ENCODE measurements around the gene RNF166.

DNA sequence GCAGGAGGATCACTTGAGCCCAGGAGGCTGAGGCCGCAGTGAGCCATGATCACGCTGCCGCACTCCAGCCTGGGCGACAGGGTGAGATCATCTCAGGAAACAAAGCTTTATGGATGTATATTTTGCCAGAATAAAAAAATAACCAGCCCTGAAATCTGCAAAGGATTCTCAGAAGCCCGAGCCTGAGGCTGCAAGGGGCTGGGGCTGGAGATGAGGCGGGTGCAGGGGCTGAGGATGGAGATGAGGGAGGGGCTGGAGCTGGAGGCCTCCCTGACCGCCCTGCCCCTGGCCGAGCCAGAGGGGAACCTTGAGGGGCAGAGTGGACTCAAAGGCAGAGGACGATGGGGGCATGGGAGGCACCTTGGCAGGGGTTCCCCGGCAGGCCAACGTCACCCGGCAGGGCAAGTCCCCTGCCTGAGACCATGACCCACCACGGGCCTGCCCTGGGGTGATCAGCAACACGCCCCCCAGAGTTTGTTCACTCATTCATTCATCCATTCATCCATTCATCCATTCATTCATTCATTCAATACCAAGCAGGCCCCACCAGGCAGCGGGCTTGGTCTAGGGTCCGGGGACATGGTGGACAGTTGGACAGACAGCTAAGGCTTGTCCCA lies 46.3 kb upstream of the RNF166 start:
- TF ChIP-seq FOXM1 (IDR thresholded peaks at IDR 0.05; ENCODE audit: borderline replicate concordance, low read depth) (no peak), YY1 (IDR thresholded peaks at IDR 0.05; ENCODE audit: low read depth) (no peak), TAF1 (IDR thresholded peaks at IDR 0.05; ENCODE audit: low read depth) (no peak), EGR1 (IDR thresholded peaks at IDR 0.05) (no peak), RAD21 (IDR thresholded peaks at IDR 0.05; ENCODE audit: low read depth) (no peak), EP300 (IDR thresholded peaks at IDR 0.05; ENCODE audit: borderline replicate concordance) (no peak), CEBPB (IDR thresholded peaks at IDR 0.05) (no peak), TEAD4 (IDR thresholded peaks at IDR 0.05) (no peak), CREB1 (IDR thresholded peaks at IDR 0.05; ENCODE audit: low read depth) (no peak)
- TF ChIP-seq, protein P1, sequence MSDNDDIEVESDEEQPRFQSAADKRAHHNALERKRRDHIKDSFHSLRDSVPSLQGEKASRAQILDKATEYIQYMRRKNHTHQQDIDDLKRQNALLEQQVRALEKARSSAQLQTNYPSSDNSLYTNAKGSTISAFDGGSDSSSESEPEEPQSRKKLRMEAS (IDR thresholded peaks at IDR 0.05): no peak
- TF ChIP-seq, protein P2, sequence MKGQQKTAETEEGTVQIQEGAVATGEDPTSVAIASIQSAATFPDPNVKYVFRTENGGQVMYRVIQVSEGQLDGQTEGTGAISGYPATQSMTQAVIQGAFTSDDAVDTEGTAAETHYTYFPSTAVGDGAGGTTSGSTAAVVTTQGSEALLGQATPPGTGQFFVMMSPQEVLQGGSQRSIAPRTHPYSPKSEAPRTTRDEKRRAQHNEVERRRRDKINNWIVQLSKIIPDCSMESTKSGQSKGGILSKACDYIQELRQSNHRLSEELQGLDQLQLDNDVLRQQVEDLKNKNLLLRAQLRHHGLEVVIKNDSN (IDR thresholded peaks at IDR 0.05): no peak
- TF ChIP-seq, protein P3, sequence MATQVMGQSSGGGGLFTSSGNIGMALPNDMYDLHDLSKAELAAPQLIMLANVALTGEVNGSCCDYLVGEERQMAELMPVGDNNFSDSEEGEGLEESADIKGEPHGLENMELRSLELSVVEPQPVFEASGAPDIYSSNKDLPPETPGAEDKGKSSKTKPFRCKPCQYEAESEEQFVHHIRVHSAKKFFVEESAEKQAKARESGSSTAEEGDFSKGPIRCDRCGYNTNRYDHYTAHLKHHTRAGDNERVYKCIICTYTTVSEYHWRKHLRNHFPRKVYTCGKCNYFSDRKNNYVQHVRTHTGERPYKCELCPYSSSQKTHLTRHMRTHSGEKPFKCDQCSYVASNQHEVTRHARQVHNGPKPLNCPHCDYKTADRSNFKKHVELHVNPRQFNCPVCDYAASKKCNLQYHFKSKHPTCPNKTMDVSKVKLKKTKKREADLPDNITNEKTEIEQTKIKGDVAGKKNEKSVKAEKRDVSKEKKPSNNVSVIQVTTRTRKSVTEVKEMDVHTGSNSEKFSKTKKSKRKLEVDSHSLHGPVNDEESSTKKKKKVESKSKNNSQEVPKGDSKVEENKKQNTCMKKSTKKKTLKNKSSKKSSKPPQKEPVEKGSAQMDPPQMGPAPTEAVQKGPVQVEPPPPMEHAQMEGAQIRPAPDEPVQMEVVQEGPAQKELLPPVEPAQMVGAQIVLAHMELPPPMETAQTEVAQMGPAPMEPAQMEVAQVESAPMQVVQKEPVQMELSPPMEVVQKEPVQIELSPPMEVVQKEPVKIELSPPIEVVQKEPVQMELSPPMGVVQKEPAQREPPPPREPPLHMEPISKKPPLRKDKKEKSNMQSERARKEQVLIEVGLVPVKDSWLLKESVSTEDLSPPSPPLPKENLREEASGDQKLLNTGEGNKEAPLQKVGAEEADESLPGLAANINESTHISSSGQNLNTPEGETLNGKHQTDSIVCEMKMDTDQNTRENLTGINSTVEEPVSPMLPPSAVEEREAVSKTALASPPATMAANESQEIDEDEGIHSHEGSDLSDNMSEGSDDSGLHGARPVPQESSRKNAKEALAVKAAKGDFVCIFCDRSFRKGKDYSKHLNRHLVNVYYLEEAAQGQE (IDR thresholded peaks at IDR 0.05; ENCODE audit: low read depth): no peak

Data from Ishikawa (cell line).